Stimulated activated effector memory CD8-positive, alpha-beta T cell treated with anti-CD3 and anti-CD28 coated beads, Interleukin-12 subunit alpha, Interleukin-12 subunit beta, amount 100 ng/mL, for 72 hours (primary cell): Measurements from ENCODE around the gene SSR1.
A peak's percentile ranks its signal among the peaks of the same experiment; 100 is the strongest.
"Not testable (repeated sequence)": the region's sequence is repeated elsewhere in the genome, so short reads cannot be mapped to it uniquely, and the experiment has no call there.

Experiments used
- ATAC-seq: fragments of 150-1000 bp; cut with Tn5 transposase; 2 replicates; pipeline ENCODE4 v1.10.0; 2021
- DNase-seq, 2 donors: peaks; one replicate each; pipeline ENCODE4 v3.0.0; 2021 to 2022; ENCODE audit warnings: low spot score in 2 of 2
- H3K27ac Mint-ChIP-seq: one replicate; pipeline ENCODE4 v1.8.0; 2022; ENCODE audit warnings: mild to moderate bottlenecking, mixed read lengths
- H3K36me3 Mint-ChIP-seq: one replicate; pipeline ENCODE4 v1.8.0; 2022; ENCODE audit warnings: mild to moderate bottlenecking, mixed read lengths
- H3K4me1 Mint-ChIP-seq: one replicate; pipeline ENCODE4 v1.8.0; 2022; ENCODE audit warnings: mixed read lengths
- H3K4me3 Mint-ChIP-seq: one replicate; pipeline ENCODE4 v1.8.0; 2022; ENCODE audit warnings: mild to moderate bottlenecking, mixed read lengths
- H3K9me3 Mint-ChIP-seq: one replicate; pipeline ENCODE4 v1.8.0; 2022; ENCODE audit warnings: mixed read lengths

The SSR1 gene

DNA sequence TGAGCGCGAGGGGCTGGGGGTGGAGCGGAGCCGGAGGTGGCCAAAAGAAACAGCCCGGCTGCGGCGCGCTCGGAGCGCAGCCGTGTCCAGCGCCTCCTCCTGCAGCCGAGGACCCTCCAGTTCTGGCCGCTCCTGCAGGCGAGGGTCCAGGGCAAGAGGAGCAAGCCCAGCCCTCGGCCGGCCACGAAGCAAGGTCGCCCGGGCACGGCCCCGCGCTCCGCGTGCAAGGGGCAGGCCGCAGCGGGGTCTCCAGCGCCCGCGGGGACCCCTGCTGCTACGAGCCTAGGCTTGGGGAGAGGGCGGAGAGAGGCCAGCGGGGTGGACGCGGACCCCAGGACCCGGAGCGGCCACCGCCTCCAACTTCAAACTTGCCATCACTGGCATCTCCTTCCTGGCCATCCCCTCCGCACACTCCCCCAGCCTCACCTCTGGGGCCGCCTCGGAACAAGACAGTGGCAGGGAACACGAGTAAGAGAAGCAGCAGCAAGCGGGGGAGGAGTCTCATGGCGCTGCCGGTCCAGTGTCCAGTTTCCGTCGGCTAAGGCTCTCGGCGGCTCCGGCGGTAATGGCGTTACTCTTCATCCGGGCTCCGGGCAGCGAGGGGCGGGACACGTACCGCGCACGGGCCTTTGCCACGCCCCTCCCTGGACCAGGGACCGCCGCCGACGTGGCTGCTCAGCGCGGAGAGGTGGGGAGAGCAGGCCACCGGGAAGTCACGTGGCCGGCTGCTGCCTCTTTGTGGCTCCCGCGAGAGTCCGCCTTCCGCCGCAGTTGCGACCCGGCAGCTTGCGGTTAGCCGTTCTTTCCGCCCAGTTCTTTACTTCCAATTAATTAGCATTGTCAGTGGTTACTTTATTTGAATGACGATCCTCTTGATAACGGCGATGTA is at the start of gene SSR1:
Gene SSR1, minus strand, starts transcription at position 584 of the 889 bp plus-strand sequence. Its CDS starts 79 bp downstream, at position 505.
- Mint-ChIP-seq H3K27ac (peak within 1 kb of the TSS; percentile 98), H3K36me3 (peaks cover 56% of the 10 kb centered on the region), H3K4me3 (peak within 1 kb of the TSS; percentile 97), H3K4me1 (peaks cover 24% of the 10 kb centered on the region), H3K9me3 (peaks cover 5% of the 10 kb centered on the region)
- DNase-seq (peak; percentile 91 to 96), ATAC-seq (peak; percentile 98)

- H3K27ac Mint-ChIP-seq, ATAC-seq, H3K36me3 Mint-ChIP-seq: not testable (repeated sequence)
Measured at GRCh38 chr6:7351916-7352315, 38.9 kb upstream of the SSR1 start.

DNA sequence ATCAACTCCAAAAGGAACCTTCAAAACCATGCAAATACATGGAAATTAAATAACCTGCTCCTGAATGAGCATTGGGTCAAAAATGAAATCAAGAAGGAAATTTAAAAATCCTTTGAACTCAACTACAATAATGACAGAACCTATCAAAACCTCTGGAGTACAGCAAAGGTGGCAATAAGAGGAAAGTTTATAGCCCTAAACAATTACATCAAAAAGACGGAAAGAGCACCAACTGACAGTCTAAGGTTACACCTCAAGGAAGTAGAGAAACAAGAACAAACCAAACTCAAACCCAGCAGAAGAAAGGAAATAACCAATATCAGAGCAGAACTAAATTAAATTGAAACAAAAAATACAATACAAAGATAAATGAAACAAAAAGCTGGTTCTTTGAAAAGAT is 37.6 kb upstream of the SSR1 start:
- H3K27ac Mint-ChIP-seq, H3K4me3 Mint-ChIP-seq, ATAC-seq, H3K4me1 Mint-ChIP-seq, H3K36me3 Mint-ChIP-seq, DNase-seq, H3K9me3 Mint-ChIP-seq: not testable (repeated sequence)

More at GRCh38 chr6:7351916-7352315, 38.9 kb upstream of the SSR1 start:
- not testable (repeated sequence) for H3K4me3 Mint-ChIP-seq, DNase-seq, H3K4me1 Mint-ChIP-seq, H3K9me3 Mint-ChIP-seq

DNA sequence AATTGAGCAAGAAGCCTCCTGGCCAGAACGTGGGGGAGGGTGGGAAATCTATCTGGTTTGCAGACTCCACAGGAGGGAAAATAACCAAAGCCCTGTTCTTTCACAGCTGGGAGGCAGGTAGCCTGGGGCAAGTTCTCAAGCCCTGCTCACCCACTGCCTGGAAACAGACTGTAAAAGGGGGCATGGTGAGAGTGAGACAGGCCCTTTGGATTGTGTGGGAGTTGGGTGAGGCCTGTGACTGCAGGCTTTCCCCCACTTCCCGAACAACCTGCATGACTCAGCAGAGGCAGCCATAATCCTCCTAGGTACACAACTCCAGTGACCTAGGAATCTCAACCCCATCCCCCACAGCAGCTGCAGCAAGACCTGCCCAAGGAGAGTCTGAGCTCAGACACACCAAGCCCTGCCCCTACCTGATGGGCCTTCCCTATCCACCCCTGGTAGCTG is 34.6 kb upstream of the SSR1 start:
- peak overlapping the region; percentile 32 for H3K27ac Mint-ChIP-seq
- not testable (repeated sequence) for H3K9me3 Mint-ChIP-seq, H3K36me3 Mint-ChIP-seq, H3K4me3 Mint-ChIP-seq, ATAC-seq, DNase-seq, H3K4me1 Mint-ChIP-seq

- not testable (repeated sequence) for DNase-seq, H3K36me3 Mint-ChIP-seq, H3K4me1 Mint-ChIP-seq, H3K27ac Mint-ChIP-seq, H3K9me3 Mint-ChIP-seq, ATAC-seq, H3K4me3 Mint-ChIP-seq
Measured at GRCh38 chr6:7344773-7345450, 31.9 kb upstream of the SSR1 start.

- no peak for ATAC-seq
- no peak overlapping the region for H3K27ac Mint-ChIP-seq
- H3K4me1 Mint-ChIP-seq, result no peaks in the 10 kb centered on the region
- no peaks in the 10 kb centered on the region for H3K36me3 Mint-ChIP-seq
- no peaks in the 10 kb centered on the region for H3K9me3 Mint-ChIP-seq
- no peak overlapping the region for H3K4me3 Mint-ChIP-seq
- no peak for DNase-seq
Measured at GRCh38 chr6:7343546-7344475, 30.8 kb upstream of the SSR1 start.

DNA sequence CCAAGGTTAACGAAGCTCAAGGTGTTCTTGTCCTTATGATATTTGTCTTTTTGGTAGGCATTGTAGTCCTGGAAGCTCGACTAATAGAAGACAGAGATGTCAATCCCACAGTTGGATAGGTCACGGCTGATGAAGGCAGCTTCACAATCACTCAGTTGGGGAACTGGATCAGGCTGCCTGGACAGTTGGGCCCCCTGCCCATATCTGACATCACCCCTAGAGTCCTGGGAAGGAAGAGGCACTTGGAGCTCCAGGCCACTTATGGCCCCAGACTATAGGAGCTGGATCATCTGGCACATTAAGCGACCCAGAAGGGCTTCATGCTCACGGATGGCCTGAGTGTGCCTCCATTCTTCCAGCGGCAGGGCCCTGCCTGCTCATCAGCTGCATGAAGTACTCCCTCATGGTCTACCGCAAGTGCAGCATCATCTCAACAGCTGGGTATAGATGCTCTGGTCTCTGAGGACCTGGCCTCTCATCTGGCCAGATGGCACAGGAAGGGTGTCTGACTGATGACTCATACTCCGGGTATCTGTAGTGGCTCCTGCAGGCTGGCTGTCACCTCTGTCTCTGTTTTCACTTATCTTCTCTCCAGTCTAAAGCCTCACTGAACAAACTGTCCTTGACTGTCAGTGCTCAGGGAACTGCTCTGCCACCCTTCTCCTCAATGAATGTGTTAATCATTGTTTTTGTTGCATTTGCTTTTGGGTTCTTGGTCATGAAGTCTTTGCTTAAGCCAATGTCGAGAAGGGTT is 29.2 kb upstream of the SSR1 start:
- no peak overlapping the region for H3K27ac Mint-ChIP-seq
- H3K4me3 Mint-ChIP-seq, result no peak overlapping the region
- DNase-seq, result no peak
- ATAC-seq, result peak; percentile 66
- H3K4me1 Mint-ChIP-seq, result no peaks in the 10 kb centered on the region
- no peaks in the 10 kb centered on the region for H3K9me3 Mint-ChIP-seq
- no peaks in the 10 kb centered on the region for H3K36me3 Mint-ChIP-seq

DNA sequence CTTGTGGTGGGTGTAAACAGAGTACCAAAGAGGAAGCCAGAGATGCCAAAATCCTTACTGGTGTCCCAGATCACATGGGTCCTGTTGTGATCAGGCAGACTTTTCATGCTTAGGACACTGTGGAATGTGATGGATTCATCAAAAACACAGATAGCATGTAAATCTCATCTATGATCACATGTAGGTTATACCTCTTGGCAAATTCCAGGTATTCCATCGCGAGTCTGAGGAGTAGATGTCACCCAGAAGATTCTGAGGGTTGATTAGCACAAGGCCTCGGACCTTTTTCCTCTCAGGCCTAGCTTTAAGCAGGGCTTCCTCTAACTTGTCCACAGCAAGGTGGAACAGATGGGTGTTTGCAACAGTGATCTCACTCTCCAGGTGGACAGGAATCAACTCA is 28.3 kb upstream of the SSR1 start:
- Mint-ChIP-seq H3K36me3 (no peaks in the 10 kb centered on the region), H3K27ac (no peak overlapping the region), H3K4me1 (no peaks in the 10 kb centered on the region), H3K9me3 (no peaks in the 10 kb centered on the region), H3K4me3 (no peak overlapping the region)
- DNase-seq (no peak), ATAC-seq (no peak)

GRCh38 chr6:7339007-7339732 is 26.2 kb upstream of the SSR1 start:
- not testable (repeated sequence) for DNase-seq, H3K4me1 Mint-ChIP-seq, H3K27ac Mint-ChIP-seq, H3K36me3 Mint-ChIP-seq, H3K4me3 Mint-ChIP-seq, H3K9me3 Mint-ChIP-seq
- peak; percentile 48 for ATAC-seq

- Mint-ChIP-seq H3K4me3 (no peak overlapping the region), H3K9me3 (no peaks in the 10 kb centered on the region), H3K4me1 (no peaks in the 10 kb centered on the region), H3K36me3 (no peaks in the 10 kb centered on the region), H3K27ac (no peak overlapping the region)
- ATAC-seq (no peak), DNase-seq (no peak)
Measured at GRCh38 chr6:7338031-7338430, 25.0 kb upstream of the SSR1 start.

DNA sequence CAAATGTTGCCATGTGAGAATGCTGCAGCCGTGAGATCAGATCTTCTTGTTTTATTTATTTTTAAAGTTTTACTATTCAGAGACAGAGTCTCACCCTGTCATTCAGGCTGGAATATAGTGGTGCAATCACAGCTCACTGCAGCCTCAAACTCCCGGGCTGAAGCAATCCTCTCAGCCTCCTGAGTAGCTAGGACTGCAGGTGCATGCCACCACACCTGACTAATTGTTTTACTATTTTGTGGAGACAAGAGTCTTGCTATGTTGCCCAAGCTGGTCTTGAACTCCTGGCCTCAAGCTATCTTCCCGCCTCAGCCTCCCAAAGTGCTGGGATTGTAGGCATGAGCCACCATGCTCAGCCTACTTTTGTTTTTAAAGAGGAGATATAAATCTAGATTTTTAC is 22.5 kb upstream of the SSR1 start:
- DNase-seq (no peak), ATAC-seq (no peak)
- no peak overlapping the region for H3K4me3 Mint-ChIP-seq
- no peaks in the 10 kb centered on the region for H3K4me1 Mint-ChIP-seq
- no peak overlapping the region for H3K27ac Mint-ChIP-seq
- no peaks in the 10 kb centered on the region for H3K36me3 Mint-ChIP-seq
- H3K9me3 Mint-ChIP-seq, result no peaks in the 10 kb centered on the region

DNA sequence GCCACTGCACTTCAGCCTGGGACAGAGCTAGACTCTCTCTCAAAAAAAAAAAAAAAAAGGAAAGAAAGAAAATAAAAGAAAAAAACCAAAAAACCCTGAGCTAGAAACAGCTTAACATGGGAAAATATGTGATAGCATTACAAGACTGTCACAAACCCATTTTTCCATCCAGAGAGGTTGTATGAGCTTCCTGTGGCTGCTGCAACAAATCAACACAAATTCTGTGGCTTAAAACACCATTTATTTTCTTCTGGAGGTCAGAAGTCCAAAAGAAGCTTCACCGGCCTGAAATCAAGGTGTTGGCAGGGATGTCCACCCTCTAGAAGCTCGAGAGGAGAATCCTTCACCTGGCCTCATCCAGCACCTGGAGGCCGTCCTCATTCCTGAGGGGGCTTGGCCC is 21.7 kb upstream of the SSR1 start:
- ATAC-seq (no peak), DNase-seq (no peak)

DNA sequence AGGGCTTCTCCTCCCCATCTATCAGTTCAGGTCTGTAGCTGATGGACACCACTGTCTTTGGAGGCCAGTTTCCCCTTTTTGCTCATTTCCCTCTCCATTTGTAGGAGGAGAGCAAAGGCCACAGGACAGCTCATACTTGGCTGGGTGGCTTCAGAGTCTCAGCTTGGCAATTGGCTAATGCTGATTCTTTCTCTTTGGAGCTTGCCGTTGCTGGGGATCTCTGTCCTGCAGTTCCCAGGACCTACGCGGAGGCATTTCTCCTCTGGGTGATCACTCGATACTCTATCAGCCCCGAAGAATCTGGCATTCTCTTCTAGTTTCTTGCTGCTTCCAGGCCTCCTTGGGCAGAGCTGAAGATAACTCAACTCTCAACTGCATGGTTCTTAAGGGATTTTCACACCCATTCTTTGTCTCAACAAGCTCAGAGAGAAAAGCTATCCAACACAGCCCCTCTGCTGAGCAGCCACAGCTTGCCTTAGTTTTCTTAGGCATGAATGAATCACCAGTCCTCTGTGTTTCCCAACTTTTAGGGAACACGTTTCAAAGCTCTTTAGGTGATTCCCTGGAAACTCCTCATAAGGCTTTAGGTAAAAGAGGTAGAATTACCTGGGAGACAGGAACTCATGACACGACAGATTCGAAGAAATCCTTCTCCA is 19.2 kb upstream of the SSR1 start:
- Mint-ChIP-seq H3K27ac (no peak overlapping the region), H3K36me3 (no peaks in the 10 kb centered on the region), H3K4me1 (peaks cover 6% of the 10 kb centered on the region), H3K4me3 (no peak overlapping the region), H3K9me3 (no peaks in the 10 kb centered on the region)
- DNase-seq (no peak), ATAC-seq (no peak)

More for the DNA sequence above, 21.7 kb upstream of the SSR1 start:
- Mint-ChIP-seq H3K4me3 (no peak overlapping the region), H3K4me1 (no peaks in the 10 kb centered on the region), H3K36me3 (no peaks in the 10 kb centered on the region), H3K27ac (no peak overlapping the region), H3K9me3 (no peaks in the 10 kb centered on the region)

GRCh38 chr6:7331452-7331851 is 18.5 kb upstream of the SSR1 start:
- DNase-seq, result no peak
- no peaks in the 10 kb centered on the region for H3K36me3 Mint-ChIP-seq
- no peaks in the 10 kb centered on the region for H3K9me3 Mint-ChIP-seq
- H3K4me3 Mint-ChIP-seq, result no peak overlapping the region
- no peak overlapping the region for H3K27ac Mint-ChIP-seq
- peaks cover 6% of the 10 kb centered on the region for H3K4me1 Mint-ChIP-seq
- ATAC-seq, result no peak
